H1 (cell line): ENCODE data around the gene CENPP. TPM values are rescaled to one million over a fixed set of nuclear protein-coding genes. Genes with fewer than 3 reads are reported as not detected.

Experiments
- CTCF ChIA-PET: fragments of 300-600 bp; sonication (Branson Sonifier 250); formaldehyde crosslinking; loops from one replicate; lab custom pipeline; 2021; ENCODE audit not compliant: partially characterized antibody; lab: Charles Lee
- POLR2A ChIA-PET: fragments of 300-600 bp; sonication (Branson Sonifier 250); formaldehyde crosslinking; loops from one replicate; lab custom pipeline; 2021; ENCODE audit warnings: inconsistent platforms; ENCODE audit not compliant: partially characterized antibody; lab: Charles Lee
- DNase-seq, 2 experiments: peaks; one replicate each; pipeline versions ENCODE4 v3.0.0 to v3.0.0-alpha.2; 2010 to 2022; ENCODE audit warnings: low spot score in 2 of 2, low read depth in 1 of 2, mixed read lengths in 1 of 2
- FAIRE-seq: peaks from 2 replicates; lab custom pipeline; 2011; peaks lifted over from hg19 to GRCh38; lab: Jason Lieb, UNC
- H2AFZ ChIP-seq: 2 replicates; pipeline ENCODE4 v1.8.1; 2012; ENCODE audit warnings: low read length, inconsistent platforms
- H2AK5ac ChIP-seq: 2 replicates; pipeline ENCODE4 v1.6.1; 2013; ENCODE audit warnings: low read depth, low read length
- H2BK120ac ChIP-seq: replicated peaks from 2 replicates; pipeline ENCODE3; 2013; ENCODE audit warnings: low read depth, low read length, inconsistent platforms
- H2BK12ac ChIP-seq: 2 replicates; pipeline ENCODE4 v1.6.1; 2013; ENCODE audit warnings: low read depth, low read length
- H2BK15ac ChIP-seq: 2 replicates; pipeline ENCODE4 v1.6.1; 2013; ENCODE audit warnings: low read length
- H2BK20ac ChIP-seq: 2 replicates; pipeline ENCODE4 v1.6.1; 2013; ENCODE audit warnings: low read length
- H2BK5ac ChIP-seq: 2 replicates; pipeline ENCODE4 v1.6.1; 2013; ENCODE audit warnings: low read depth, low read length
- H3K14ac ChIP-seq: 2 replicates; pipeline ENCODE4 v1.6.1; 2013; ENCODE audit warnings: inconsistent platforms; ENCODE audit not compliant: insufficient read length
- H3K18ac ChIP-seq: 2 replicates; pipeline ENCODE4 v1.6.1; 2013; ENCODE audit warnings: low read length; ENCODE audit errors: extremely low read depth
- H3K23ac ChIP-seq: 2 replicates; pipeline ENCODE4 v1.6.1; 2013; ENCODE audit warnings: inconsistent platforms; ENCODE audit not compliant: insufficient read length
- H3K23me2 ChIP-seq: 2 replicates; pipeline ENCODE4 v1.6.1; 2013; ENCODE audit warnings: low read depth, low read length
- H3K27ac ChIP-seq: 2 replicates; pipeline ENCODE4 v1.6.1; 2011; ENCODE audit warnings: low read depth, low read length, inconsistent platforms
- H3K27me3 ChIP-seq, 4 experiments: replicated peaks in 1 of 4; 1 replicate in 1 of 4; 2 replicates in 3 of 4; pipeline versions ENCODE4 v1.6.1 to v1.8.1; 2011 to 2013; ENCODE audit warnings: low read length in 3 of 4, mild to moderate bottlenecking in 3 of 4, inconsistent platforms in 2 of 4, mixed read lengths in 2 of 4, moderate library complexity in 1 of 4; ENCODE audit not compliant: control insufficient read depth in 3 of 4, insufficient read depth in 3 of 4; ENCODE audit errors: extremely low read depth in 1 of 4
- H3K36me3 ChIP-seq, 4 experiments: 2 replicates each; pipeline versions ENCODE4 v1.6.1 to v1.8.1; 2011 to 2013; ENCODE audit warnings: mild to moderate bottlenecking in 4 of 4, low read length in 3 of 4, moderate library complexity in 2 of 4, control low read depth in 1 of 4, inconsistent platforms in 1 of 4; ENCODE audit not compliant: insufficient read depth in 4 of 4, control insufficient read depth in 2 of 4
- H3K4ac ChIP-seq: replicated peaks from 2 replicates; pipeline ENCODE3; 2013; ENCODE audit warnings: low read length, low read depth, mixed read lengths, inconsistent platforms; ENCODE audit not compliant: insufficient read length
- H3K4me1 ChIP-seq, 4 experiments: replicated peaks in 1 of 4; 1 replicate in 1 of 4; 2 replicates in 3 of 4; pipeline versions ENCODE4 v1.6.1 to v1.8.1; 2011 to 2013; ENCODE audit warnings: low read length in 3 of 4, inconsistent platforms in 2 of 4, mixed read lengths in 1 of 4; ENCODE audit not compliant: insufficient read depth in 4 of 4, control insufficient read depth in 3 of 4
- H3K4me2 ChIP-seq, 2 experiments: 2 replicates each; pipeline versions ENCODE4 v1.6.1 to v1.8.1; 2011 to 2013; ENCODE audit warnings: low read depth in 2 of 2, low read length in 2 of 2, control low read depth in 1 of 2, inconsistent platforms in 1 of 2, mild to moderate bottlenecking in 1 of 2; ENCODE audit not compliant: insufficient read depth in 1 of 2
- H3K4me3 ChIP-seq, 4 experiments: fragments of 200-600, 300-600 bp in 1 of 4; sonication (generic), shearing (Covaris generic), sonication (Bioruptor Twin) in 1 of 4; 2 replicates each; pipeline versions ENCODE4 v1.5.1 to v1.8.1; 2011 to 2016; ENCODE audit warnings: low read length in 4 of 4, low read depth in 3 of 4, control low read depth in 2 of 4, inconsistent platforms in 2 of 4, mild to moderate bottlenecking in 2 of 4, mixed read lengths in 1 of 4, moderate library complexity in 1 of 4; ENCODE audit not compliant: insufficient read depth in 2 of 4; ENCODE audit errors: extremely low read depth in 1 of 4
- H3K56ac ChIP-seq: replicated peaks from 2 replicates; pipeline ENCODE3; 2013; ENCODE audit warnings: low read depth, mild to moderate bottlenecking, mixed read lengths, low read length, inconsistent platforms; ENCODE audit not compliant: insufficient read length
- H3K79me1 ChIP-seq: 2 replicates; pipeline ENCODE4 v1.6.1; 2013; ENCODE audit warnings: low read depth, low read length, control low read depth
- H3K79me2 ChIP-seq, 2 experiments: 2 replicates each; pipeline versions ENCODE4 v1.6.1 to v1.8.1; 2012 to 2013; ENCODE audit warnings: low read length in 2 of 2, mild to moderate bottlenecking in 2 of 2, inconsistent platforms in 1 of 2; ENCODE audit not compliant: insufficient read depth in 2 of 2, control insufficient read depth in 1 of 2
- H3K9ac ChIP-seq, 4 experiments: replicated peaks in 1 of 4; 1 replicate in 1 of 4; 2 replicates in 3 of 4; pipeline versions ENCODE4 v1.6.1 to v1.8.1; 2011 to 2013; ENCODE audit warnings: low read depth in 3 of 4, low read length in 3 of 4, control low read depth in 2 of 4, mild to moderate bottlenecking in 2 of 4, moderate library complexity in 2 of 4, inconsistent platforms in 1 of 4; ENCODE audit errors: extremely low read depth in 1 of 4
- H3K9me3 ChIP-seq, 2 experiments: 2 replicates each; pipeline versions ENCODE4 v1.6.1 to v1.8.1; 2012 to 2013; ENCODE audit warnings: mild to moderate bottlenecking in 2 of 2, moderate library complexity in 2 of 2, control low read depth in 1 of 2, inconsistent platforms in 1 of 2, low read depth in 1 of 2, low read length in 1 of 2, mixed read lengths in 1 of 2; ENCODE audit not compliant: insufficient read depth in 2 of 2
- H4K20me1 ChIP-seq, 2 experiments: replicated peaks in 1 of 2; 2 replicates each; pipeline versions ENCODE3 to v1.8.1; 2011 to 2013; ENCODE audit warnings: inconsistent platforms in 2 of 2, low read length in 2 of 2, mild to moderate bottlenecking in 1 of 2; ENCODE audit not compliant: insufficient read depth in 2 of 2, control insufficient read depth in 1 of 2
- H4K5ac ChIP-seq: 2 replicates; pipeline ENCODE4 v1.6.1; 2013; ENCODE audit warnings: low read length, low read depth, mixed read lengths, inconsistent platforms; ENCODE audit not compliant: insufficient read length
- H4K8ac ChIP-seq: 2 replicates; pipeline ENCODE4 v1.8.0; 2013; ENCODE audit warnings: mild to moderate bottlenecking, moderate library complexity, low read length, inconsistent platforms; ENCODE audit not compliant: insufficient read depth; ENCODE audit errors: extremely low read depth
- H4K91ac ChIP-seq: replicated peaks from 2 replicates; pipeline ENCODE3; 2013; ENCODE audit warnings: low read length, mixed read lengths, inconsistent platforms; ENCODE audit not compliant: insufficient read length
- CHD2 ChIP-seq: IDR thresholded peaks from 2 replicates; pipeline ENCODE4 v1.6.1; 2012; ENCODE audit warnings: low read length, improper control_type of control experiment
- EGR1 ChIP-seq: IDR thresholded peaks from 2 replicates; pipeline ENCODE4 v1.6.1; 2011; ENCODE audit warnings: low read depth, low read length, borderline replicate concordance
- EZH2 ChIP-seq: fragments of 200-600 bp; sonication (generic); IDR thresholded peaks from 2 replicates; pipeline ENCODE4 v1.7.1; 2012; ENCODE audit warnings: low read depth, mild to moderate bottlenecking, moderate library complexity, low read length, inconsistent platforms; ENCODE audit not compliant: severe bottlenecking
- HDAC6 ChIP-seq: IDR thresholded peaks from one replicate; pipeline ENCODE4 v1.7.1; 2012; ENCODE audit warnings: low read depth, mild to moderate bottlenecking, inconsistent platforms, low read length, moderate library complexity
- JUN ChIP-seq: IDR thresholded peaks from 2 replicates; pipeline ENCODE4 v1.6.1; 2011; ENCODE audit warnings: low read depth, mild to moderate bottlenecking, improper control_type of control experiment, low read length
- KDM4A ChIP-seq: IDR thresholded peaks from one replicate; pipeline ENCODE4 v1.7.1; 2012; ENCODE audit warnings: low read depth, mild to moderate bottlenecking, moderate library complexity, low read length, inconsistent platforms; ENCODE audit not compliant: severe bottlenecking
- POLR2A ChIP-seq, 2 experiments: IDR thresholded peaks; 1 replicate in 1 of 2; 2 replicates in 1 of 2; pipeline ENCODE4 v1.6.1; 2011; ENCODE audit warnings: low read depth in 2 of 2, low read length in 2 of 2, mild to moderate bottlenecking in 2 of 2; ENCODE audit errors: control extremely low read depth in 1 of 2
- POLR2AphosphoS5 ChIP-seq: IDR thresholded peaks from 2 replicates; pipeline ENCODE4 v1.6.1; 2011; ENCODE audit warnings: low read depth, low read length
- SIN3A ChIP-seq, 2 experiments: IDR thresholded peaks in 1 of 2; conservative IDR thresholded peaks in 1 of 2; 2 replicates each; pipeline ENCODE4 v1.6.1; 2011 to 2012; ENCODE audit warnings: low read length in 2 of 2, improper control_type of control experiment in 1 of 2, low read depth in 1 of 2, mild to moderate bottlenecking in 1 of 2
- TCF12 ChIP-seq: IDR thresholded peaks from 2 replicates; pipeline ENCODE4 v1.6.1; 2011; ENCODE audit warnings: low read depth, mild to moderate bottlenecking, low read length
- WGBS, 2 experiments: shearing (Covaris generic) in 1 of 2; methylation state at CpG; one replicate each; pipeline versions ENCODE4 v1.1.6 to v1.1.7; 2013 to 2015; ENCODE audit warnings: low lambda C conversion rate in 2 of 2, mixed read lengths in 2 of 2, inconsistent platforms in 1 of 2, low coverage in 1 of 2, missing lambda C conversion rate in 1 of 2; ENCODE audit not compliant: insufficient replicate concordance in 2 of 2, insufficient coverage in 1 of 2, insufficient read length in 1 of 2; ENCODE audit errors: extremely low coverage in 1 of 2, missing lambda C conversion rate in 1 of 2; 5-methylcytosine and 5-hydroxymethylcytosine counted together
- polyA plus RNA-seq, 7 experiments: library from polyadenylated mRNA; depleted of rRNA in 3 of 7; stranded (reverse) in 5 of 7; unstranded in 2 of 7; fragments of >200 nt in 5 of 7; fragments of 200-250 nt in 2 of 7; gene quantifications; 1 replicate in 5 of 7; 2 replicates in 1 of 7; 4 replicates in 1 of 7; pipeline versions ENCODE4 v1.2.1 to v1.2.3, GENCODE V29; 2011 to 2013; ENCODE audit warnings: missing spikeins in 2 of 7, mixed read lengths in 2 of 7
- total RNA-seq: library from RNA; stranded (reverse); fragmentation: NEBNext Ultra II Directional; extraction: Animal tissue kit (Norgen Biotek cat#: 25700); gene quantifications from 2 replicates; pipeline ENCODE4 v1.2.1, GENCODE V29; 2021
- TF ChIP-seq, protein P1 (sequence below): IDR thresholded peaks from 2 replicates; pipeline ENCODE4 v1.6.1; 2011; ENCODE audit warnings: low read length, improper control_type of control experiment
- TF ChIP-seq, protein P2 (sequence below): IDR thresholded peaks from 2 replicates; pipeline ENCODE4 v1.6.1; 2012; ENCODE audit warnings: inconsistent platforms

CENPP gene
- total and polyA plus RNA-seq, 2 of the 8 experiments (the other 6 are each of a cell fraction or from before 2014, with no cell fraction given), result 2.7 to 10.8 TPM

DNA sequence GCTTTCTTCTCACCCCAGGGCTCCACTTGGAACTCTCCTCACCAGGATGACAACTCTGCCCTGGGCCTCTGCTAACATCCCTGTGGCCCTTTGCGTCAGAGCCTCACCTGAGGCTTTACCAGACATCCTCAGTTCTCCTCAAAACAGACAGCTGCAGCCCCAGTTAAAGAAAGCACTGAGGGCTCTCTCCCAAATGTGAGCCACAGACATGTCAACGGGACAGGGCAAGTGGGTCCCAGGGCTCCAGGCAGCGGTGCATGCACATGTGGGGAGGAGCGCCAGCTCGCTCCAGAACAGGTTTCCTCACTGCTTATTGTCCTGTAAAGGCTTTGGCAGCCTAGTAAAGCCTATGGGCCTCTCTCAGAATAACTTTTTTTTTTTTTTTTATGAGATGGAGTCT is 306.9 kb downstream of the CENPP start:
- CTCF ChIA-PET, result interaction anchor here (0.6 to 4.0 kb wide), 6 partner anchors 12 to 323 kb away, joined by 3 to 19 read pairs (median 5); partner anchors contain the start of gene CENPP
- Histone ChIP-seq H3K79me2 (no peaks in the 10 kb centered on the region), H3K18ac (no peak overlapping the region), H3K27me3 (no peaks in the 10 kb centered on the region), H3K14ac (no peak overlapping the region), H4K5ac (no peak overlapping the region), H2AK5ac (no peak overlapping the region), H3K23me2 (no peaks in the 10 kb centered on the region)
- no peak for DNase-seq
- TF ChIP-seq JUN (no peak), CHD2 (no peak), EZH2 (no peak), POLR2A (IDR thresholded peaks at IDR 0.05; ENCODE audit: control extremely low read depth in 1 of 2, low read depth in 2 of 2, low read length in 2 of 2) (no peak), HDAC6 (no peak), SIN3A (conservative IDR thresholded peaks at IDR 0.05 in 1 of 2, IDR thresholded peaks at IDR 0.05 in 1 of 2; ENCODE audit: low read depth in 1 of 2, low read length in 2 of 2) (no peak), TCF12 (no peak), EGR1 (no peak), KDM4A (no peak), POLR2AphosphoS5 (no peak)
- TF ChIP-seq, protein P1, sequence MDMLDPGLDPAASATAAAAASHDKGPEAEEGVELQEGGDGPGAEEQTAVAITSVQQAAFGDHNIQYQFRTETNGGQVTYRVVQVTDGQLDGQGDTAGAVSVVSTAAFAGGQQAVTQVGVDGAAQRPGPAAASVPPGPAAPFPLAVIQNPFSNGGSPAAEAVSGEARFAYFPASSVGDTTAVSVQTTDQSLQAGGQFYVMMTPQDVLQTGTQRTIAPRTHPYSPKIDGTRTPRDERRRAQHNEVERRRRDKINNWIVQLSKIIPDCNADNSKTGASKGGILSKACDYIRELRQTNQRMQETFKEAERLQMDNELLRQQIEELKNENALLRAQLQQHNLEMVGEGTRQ, result no peak
- TF ChIP-seq, protein P2, sequence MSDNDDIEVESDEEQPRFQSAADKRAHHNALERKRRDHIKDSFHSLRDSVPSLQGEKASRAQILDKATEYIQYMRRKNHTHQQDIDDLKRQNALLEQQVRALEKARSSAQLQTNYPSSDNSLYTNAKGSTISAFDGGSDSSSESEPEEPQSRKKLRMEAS, result no peak
- TF ChIP-seq, all 59 proteins: peak for 0
- H2BK15ac ChIP-seq, result no peak overlapping the region
- no peaks in the 10 kb centered on the region for H4K20me1 ChIP-seq
- no peak overlapping the region for H2BK12ac ChIP-seq
- no peak overlapping the region for H2BK20ac ChIP-seq
- POLR2A ChIA-PET, result no interaction called here
- no peak overlapping the region for H4K91ac ChIP-seq
- WGBS, 2 experiments, result 86% methylated on average over 5 of the region's 5 CpGs; no CpG with 5 or more reads in 1 of the 2 experiments
- no peak overlapping the region for H3K23ac ChIP-seq
- H3K4me1 ChIP-seq, result no peaks in the 10 kb centered on the region
- no peak overlapping the region for H4K8ac ChIP-seq
- no peak overlapping the region for H3K27ac ChIP-seq
- H3K56ac ChIP-seq, result no peak overlapping the region
- H3K4me2 ChIP-seq, result no peak overlapping the region
- H2BK120ac ChIP-seq, result no peak overlapping the region
- H3K79me1 ChIP-seq, result no peaks in the 10 kb centered on the region
- no peak overlapping the region for H2BK5ac ChIP-seq
- H3K4ac ChIP-seq, result no peak overlapping the region
- no peak overlapping the region for H2AFZ ChIP-seq
- no peaks in the 10 kb centered on the region for H3K9me3 ChIP-seq
- H3K36me3 ChIP-seq, result peaks cover 2 to 22% (median 13%) of the 10 kb centered on the region in 4 experiments; a peak in 6 of 8 replicates
- H3K4me3 ChIP-seq, result no peak overlapping the region
- no peak for FAIRE-seq
- no peak overlapping the region for H3K9ac ChIP-seq
